ENCODE measurements around the gene GBF1. TPM values are rescaled to one million over a fixed set of nuclear protein-coding genes. Genes with fewer than 3 reads are reported as not detected.

Gene GBF1
- total and polyA plus RNA-seq, 4 experiments from 2014 or later, result 3.1 to 44.7 (median 31.8) TPM

DNA sequence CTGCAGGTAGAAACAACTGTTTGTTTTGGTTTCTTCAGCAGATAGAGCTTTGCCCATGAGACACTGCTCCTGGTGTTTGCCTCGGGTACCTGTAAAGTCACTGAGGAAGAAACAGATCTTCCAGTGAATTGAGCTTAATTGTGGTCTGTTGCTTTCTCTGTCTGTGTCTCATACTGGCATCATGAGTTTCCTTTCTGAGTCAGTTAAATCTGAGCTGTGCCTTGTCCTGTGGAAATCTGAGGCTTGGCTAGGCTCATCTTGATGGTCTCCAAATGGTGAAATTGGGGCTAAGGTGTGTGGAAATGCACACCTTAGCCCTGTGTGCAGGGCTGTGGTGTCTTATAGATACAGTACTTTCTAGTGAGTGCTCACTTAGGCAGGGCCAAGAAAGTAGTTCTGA is 67.4 kb downstream of the GBF1 start:
- Mint-ChIP-seq H3K27ac (peak overlapping the region in 3 of 7 donors; percentile 21 to 53 (median 51)), H3K36me3 (peaks cover 10 to 12% of the 10 kb centered on the region in 2 donors), H3K4me3 (no peak overlapping the region), H3K9me3 (peaks cover 0 to 5% (median 0%) of the 10 kb centered on the region in 8 donors), H3K4me1 (peaks cover 30 to 45% (median 34%) of the 10 kb centered on the region in 4 donors), H3K27me3 (no peaks in the 10 kb centered on the region)
- ChIA-PET CTCF (ENCODE audit: partially characterized antibody) (interaction anchor here (1.3 to 3.5 kb wide), 3 partner anchors 39 to 138 kb away, joined by 3 to 17 read pairs (median 5); no protein-coding TSS in a partner anchor), POLR2A (ENCODE audit: partially characterized antibody) (no interaction called here)
- Histone ChIP-seq H3K9me3 (ENCODE audit: control insufficient read depth in 1 of 2, low read length in 2 of 2) (no peaks in the 10 kb centered on the region), H3K36me3 (ENCODE audit: insufficient read depth, low read length) (no peaks in the 10 kb centered on the region), H3K27ac (ENCODE audit: low read depth, low read length) (no peak overlapping the region), H3K4me1 (ENCODE audit: insufficient read depth, low read length) (peaks cover 7% of the 10 kb centered on the region), H3K4me3 (ENCODE audit: low read length in 2 of 2) (no peak overlapping the region), H3K27me3 (ENCODE audit: insufficient read depth, low read length) (no peaks in the 10 kb centered on the region)
- no peak for DNase-seq
- intact Hi-C loops (cut with micrococcal nuclease), result no loop called here

DNA sequence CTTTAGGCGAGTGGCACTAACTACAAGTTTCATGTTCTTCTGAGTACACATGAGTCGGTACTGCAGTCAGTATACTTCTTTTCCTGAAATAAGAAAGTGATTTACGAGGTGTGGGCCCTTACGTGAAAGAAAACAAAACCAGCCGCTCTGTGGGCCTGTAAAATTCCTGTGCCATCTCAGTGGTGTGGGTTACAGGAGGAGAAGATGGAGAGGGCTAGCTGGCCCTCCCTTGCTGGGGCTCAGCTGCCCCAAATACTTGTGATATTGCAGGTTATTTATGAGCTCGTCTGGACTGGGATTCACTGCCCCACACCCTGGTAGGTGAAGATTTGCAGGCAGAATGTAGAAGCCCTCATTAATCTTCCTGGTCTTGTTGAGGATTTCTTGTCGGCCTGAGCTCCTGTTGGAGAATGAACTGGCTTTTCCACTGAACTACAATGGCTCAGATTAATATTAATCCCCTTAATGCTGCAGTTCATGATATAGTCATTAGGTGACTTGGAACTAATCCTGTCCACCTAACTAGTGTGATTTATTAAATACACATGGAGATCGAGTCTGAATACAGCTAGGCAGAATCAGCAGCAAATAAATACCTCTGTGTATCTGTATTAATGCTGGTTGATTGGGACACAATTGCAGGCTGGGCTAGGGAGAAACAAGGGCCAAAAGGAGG is 68.0 kb downstream of the GBF1 start:
- Histone ChIP-seq H3K27ac (ENCODE audit: low read depth, low read length) (no peak overlapping the region), H3K9me3 (ENCODE audit: control insufficient read depth in 1 of 2, low read length in 2 of 2) (no peaks in the 10 kb centered on the region), H3K4me3 (ENCODE audit: low read length in 2 of 2) (no peak overlapping the region), H3K4me1 (ENCODE audit: insufficient read depth, low read length) (peaks cover 7% of the 10 kb centered on the region), H3K36me3 (ENCODE audit: insufficient read depth, low read length) (no peaks in the 10 kb centered on the region), H3K27me3 (ENCODE audit: insufficient read depth, low read length) (no peaks in the 10 kb centered on the region)
- intact Hi-C loops (cut with micrococcal nuclease), result no loop called here
- no peak overlapping the region for H3K4me3 Mint-ChIP-seq
- H3K4me1 Mint-ChIP-seq, result peaks cover 30 to 45% (median 34%) of the 10 kb centered on the region in 4 donors
- ChIA-PET POLR2A (ENCODE audit: partially characterized antibody) (no interaction called here), CTCF (ENCODE audit: partially characterized antibody) (interaction anchor here (1.3 to 3.5 kb wide), 3 partner anchors 38 to 139 kb away, joined by 3 to 17 read pairs (median 5); no protein-coding TSS in a partner anchor)
- DNase-seq, result no peak
- peaks cover 0 to 2% (median 0%) of the 10 kb centered on the region in 8 donors for H3K9me3 Mint-ChIP-seq
- peak overlapping the region in 1 of 7 donors; percentile 36 for H3K27ac Mint-ChIP-seq
- peaks cover 4 to 10% of the 10 kb centered on the region in 2 donors for H3K36me3 Mint-ChIP-seq
- no peaks in the 10 kb centered on the region for H3K27me3 Mint-ChIP-seq

DNA sequence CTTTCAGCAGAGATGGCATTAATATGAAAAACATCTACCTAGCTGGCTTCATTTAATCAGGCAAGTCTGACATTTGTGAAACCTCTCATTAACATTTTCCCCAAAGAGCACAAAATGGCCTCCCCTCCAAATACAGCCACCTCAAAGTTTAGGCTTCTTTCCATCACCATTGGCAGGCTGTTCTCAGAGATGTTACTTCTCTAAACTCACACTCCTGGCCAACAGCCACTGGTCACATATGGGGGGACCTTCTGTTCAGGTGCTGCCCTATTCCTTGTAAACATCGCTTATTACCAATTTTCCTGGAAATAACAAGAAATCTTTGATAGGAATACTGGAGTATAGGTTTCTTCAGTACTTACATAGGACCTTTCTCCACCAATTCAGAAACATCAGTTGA is 69.5 kb downstream of the GBF1 start:
- Histone ChIP-seq H3K9me3 (ENCODE audit: control insufficient read depth in 1 of 2, low read length in 2 of 2) (no peaks in the 10 kb centered on the region), H3K36me3 (ENCODE audit: insufficient read depth, low read length) (no peaks in the 10 kb centered on the region), H3K27ac (ENCODE audit: low read depth, low read length) (no peak overlapping the region), H3K4me1 (ENCODE audit: insufficient read depth, low read length) (peaks cover 7% of the 10 kb centered on the region), H3K4me3 (ENCODE audit: low read length in 2 of 2) (no peak overlapping the region), H3K27me3 (ENCODE audit: insufficient read depth, low read length) (no peaks in the 10 kb centered on the region)
- peaks cover 0 to 2% (median 0%) of the 10 kb centered on the region in 8 donors for H3K9me3 Mint-ChIP-seq
- H3K27ac Mint-ChIP-seq, result peak overlapping the region in 2 of 7 donors; percentile 5 to 65
- H3K36me3 Mint-ChIP-seq, result peaks cover 4 to 10% of the 10 kb centered on the region in 2 donors
- CTCF ChIA-PET (ENCODE audit: partially characterized antibody), result interaction anchor here (3.5 kb wide), 1 partner anchor 37 kb away, joined by 17 read pairs; no protein-coding TSS in a partner anchor
- H3K27me3 Mint-ChIP-seq, result no peaks in the 10 kb centered on the region
- peaks cover 24 to 39% (median 27%) of the 10 kb centered on the region in 4 donors for H3K4me1 Mint-ChIP-seq
- POLR2A ChIA-PET (ENCODE audit: partially characterized antibody), result interaction anchor here (0.6 kb wide), 1 partner anchor 1035 kb away, joined by 3 read pairs; no protein-coding TSS in a partner anchor
- H3K4me3 Mint-ChIP-seq, result no peak overlapping the region
- DNase-seq, result no peak
- intact Hi-C loops (cut with micrococcal nuclease), result no loop called here

DNA sequence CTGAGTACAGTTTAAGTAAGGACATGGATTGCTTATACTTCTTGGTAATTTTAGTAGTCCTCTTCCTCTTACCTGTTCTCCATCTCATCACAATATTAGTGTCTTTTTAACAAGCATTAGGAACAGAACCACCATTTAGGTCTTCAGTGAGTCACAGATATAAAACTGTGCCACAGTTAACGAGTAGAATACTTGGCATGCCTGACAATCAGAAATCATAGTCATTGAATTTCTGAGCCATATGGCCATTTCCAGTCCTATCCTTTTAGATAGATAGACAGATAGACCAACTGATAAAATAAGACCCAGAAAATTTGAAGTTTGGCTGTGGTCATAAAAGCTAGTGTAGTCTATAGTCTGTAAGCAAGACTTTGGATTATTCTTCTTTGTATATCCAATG is 71.1 kb downstream of the GBF1 start:
- Mint-ChIP-seq H3K36me3 (peaks cover 7 to 14% of the 10 kb centered on the region in 2 donors), H3K4me1 (peaks cover 17 to 34% (median 20%) of the 10 kb centered on the region in 4 donors), H3K4me3 (no peak overlapping the region), H3K9me3 (peaks cover 0 to 2% (median 0%) of the 10 kb centered on the region in 8 donors), H3K27me3 (no peaks in the 10 kb centered on the region), H3K27ac (no peak overlapping the region)
- H3K4me1 ChIP-seq (ENCODE audit: insufficient read depth, low read length), result no peaks in the 10 kb centered on the region
- H3K27me3 ChIP-seq (ENCODE audit: insufficient read depth, low read length), result no peaks in the 10 kb centered on the region
- H3K9me3 ChIP-seq (ENCODE audit: control insufficient read depth in 1 of 2, low read length in 2 of 2), result no peaks in the 10 kb centered on the region
- CTCF ChIA-PET (ENCODE audit: partially characterized antibody), result interaction anchor here (0.8 kb wide), 1 partner anchor 50 kb away, joined by 3 read pairs; no protein-coding TSS in a partner anchor
- intact Hi-C loops (cut with micrococcal nuclease), result no loop called here
- H3K27ac ChIP-seq (ENCODE audit: low read depth, low read length), result no peak overlapping the region
- peaks cover 3% of the 10 kb centered on the region for H3K36me3 ChIP-seq (ENCODE audit: insufficient read depth, low read length)
- POLR2A ChIA-PET (ENCODE audit: partially characterized antibody), result no interaction called here
- no peak for DNase-seq
- H3K4me3 ChIP-seq (ENCODE audit: low read length in 2 of 2), result no peak overlapping the region

DNA sequence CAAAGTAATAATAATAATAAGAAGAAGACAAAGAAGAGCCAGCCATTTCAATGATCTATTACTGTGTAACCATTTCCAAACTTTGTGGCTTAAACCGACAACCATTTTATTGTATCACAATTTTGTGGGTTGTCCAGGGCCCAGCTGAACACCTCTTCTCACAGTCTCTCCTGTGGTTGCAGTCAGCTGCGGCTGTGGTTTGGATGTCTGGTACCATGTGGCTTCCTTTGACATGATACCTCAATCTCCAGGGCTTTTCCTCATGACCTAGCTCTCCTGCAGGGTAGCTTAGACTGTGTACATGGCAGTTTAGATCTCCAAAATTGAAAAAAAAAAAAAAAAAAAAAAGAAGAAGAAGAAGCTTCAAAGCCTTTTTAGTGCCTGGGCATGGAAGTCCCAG is 77.6 kb downstream of the GBF1 start:
- H3K27ac Mint-ChIP-seq, result peak overlapping the region in 5 of 7 donors; percentile 15 to 65 (median 61)
- intact Hi-C loops (cut with micrococcal nuclease), result no loop called here
- no peaks in the 10 kb centered on the region for H3K27me3 Mint-ChIP-seq
- H3K9me3 Mint-ChIP-seq, result no peaks in the 10 kb centered on the region
- ChIA-PET CTCF (ENCODE audit: partially characterized antibody) (interaction anchor here (1.2 to 2.2 kb wide), 3 partner anchors 27 to 93 kb away, joined by 5 to 16 read pairs (median 5); no protein-coding TSS in a partner anchor), POLR2A (ENCODE audit: partially characterized antibody) (no interaction called here)
- DNase-seq, result peak; percentile 31 to 73 (median 46)
- Histone ChIP-seq H3K27me3 (ENCODE audit: insufficient read depth, low read length) (no peaks in the 10 kb centered on the region), H3K9me3 (ENCODE audit: control insufficient read depth in 1 of 2, low read length in 2 of 2) (no peaks in the 10 kb centered on the region), H3K4me3 (ENCODE audit: low read length in 2 of 2) (no peak overlapping the region), H3K4me1 (ENCODE audit: insufficient read depth, low read length) (peaks cover 18% of the 10 kb centered on the region), H3K36me3 (ENCODE audit: insufficient read depth, low read length) (peaks cover 3% of the 10 kb centered on the region), H3K27ac (ENCODE audit: low read depth, low read length) (no peak overlapping the region)
- peaks cover 3 to 21% of the 10 kb centered on the region in 2 donors for H3K36me3 Mint-ChIP-seq
- H3K4me3 Mint-ChIP-seq, result peak overlapping the region in 3 of 8 donors; percentile 12 to 52 (median 23)
- peaks cover 23 to 53% (median 32%) of the 10 kb centered on the region in 4 donors for H3K4me1 Mint-ChIP-seq

DNA sequence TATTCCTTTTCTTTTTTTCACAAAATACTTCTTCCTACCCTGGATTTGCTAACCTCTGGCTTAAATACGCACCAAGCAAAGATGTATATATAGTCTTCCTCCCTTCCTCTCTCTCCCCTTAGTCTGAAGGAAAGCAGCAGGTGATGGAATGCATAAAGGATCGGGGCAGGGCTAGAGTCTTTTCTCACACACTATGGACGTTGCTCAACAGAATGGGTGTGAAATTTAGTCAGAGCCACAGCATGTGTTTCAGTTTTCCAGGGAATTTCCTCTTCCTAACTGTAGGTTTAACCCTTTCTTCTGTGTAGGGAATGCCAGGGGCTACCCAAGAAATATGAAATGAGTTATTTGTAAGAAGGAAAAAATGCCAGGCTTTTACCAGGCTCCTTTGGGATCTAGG is 78.7 kb downstream of the GBF1 start:
- Mint-ChIP-seq H3K9me3 (no peaks in the 10 kb centered on the region), H3K27me3 (no peaks in the 10 kb centered on the region), H3K27ac (no peak overlapping the region), H3K4me1 (peaks cover 26 to 53% (median 34%) of the 10 kb centered on the region in 4 donors), H3K4me3 (no peak overlapping the region), H3K36me3 (peaks cover 3 to 22% of the 10 kb centered on the region in 2 donors)
- POLR2A ChIA-PET (ENCODE audit: partially characterized antibody), result no interaction called here
- intact Hi-C loops (cut with micrococcal nuclease), result no loop called here
- no peaks in the 10 kb centered on the region for H3K9me3 ChIP-seq (ENCODE audit: control insufficient read depth in 1 of 2, low read length in 2 of 2)
- CTCF ChIA-PET (ENCODE audit: partially characterized antibody), result interaction anchor here (2.2 kb wide), 1 partner anchor 28 kb away, joined by 16 read pairs; no protein-coding TSS in a partner anchor
- no peaks in the 10 kb centered on the region for H3K27me3 ChIP-seq (ENCODE audit: insufficient read depth, low read length)
- no peak overlapping the region for H3K4me3 ChIP-seq (ENCODE audit: low read length in 2 of 2)
- H3K36me3 ChIP-seq (ENCODE audit: insufficient read depth, low read length), result peaks cover 3% of the 10 kb centered on the region
- no peak overlapping the region for H3K27ac ChIP-seq (ENCODE audit: low read depth, low read length)
- DNase-seq, result no peak
- H3K4me1 ChIP-seq (ENCODE audit: insufficient read depth, low read length), result peaks cover 18% of the 10 kb centered on the region

DNA sequence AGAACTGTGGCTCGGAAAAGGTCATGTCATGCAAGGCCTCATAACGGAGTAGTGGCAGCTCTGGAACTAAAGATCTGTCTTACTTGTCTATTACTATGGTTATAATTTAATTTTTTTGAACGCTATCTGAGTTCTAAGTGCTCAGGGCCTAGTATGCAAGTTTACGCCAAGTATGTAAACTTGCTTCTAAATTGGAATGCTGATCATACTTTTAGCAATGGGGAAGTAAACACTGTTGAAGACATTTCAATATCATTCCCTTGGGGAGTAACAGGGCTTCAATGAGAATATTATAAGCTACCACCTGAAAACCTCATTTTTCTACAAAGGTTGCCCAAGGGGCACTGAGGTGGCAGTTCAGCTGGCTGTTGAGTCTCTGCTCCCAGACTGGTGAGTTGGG is 80.7 kb downstream of the GBF1 start:
- peaks cover 20 to 41% (median 30%) of the 10 kb centered on the region in 4 donors for H3K4me1 Mint-ChIP-seq
- no peak for DNase-seq
- Histone ChIP-seq H3K36me3 (ENCODE audit: insufficient read depth, low read length) (no peaks in the 10 kb centered on the region), H3K27ac (ENCODE audit: low read depth, low read length) (no peak overlapping the region), H3K4me3 (ENCODE audit: low read length in 2 of 2) (no peak overlapping the region), H3K4me1 (ENCODE audit: insufficient read depth, low read length) (peaks cover 18% of the 10 kb centered on the region), H3K27me3 (ENCODE audit: insufficient read depth, low read length) (no peaks in the 10 kb centered on the region), H3K9me3 (ENCODE audit: control insufficient read depth in 1 of 2, low read length in 2 of 2) (no peaks in the 10 kb centered on the region)
- H3K4me3 Mint-ChIP-seq, result no peak overlapping the region
- no peak overlapping the region for H3K27ac Mint-ChIP-seq
- peaks cover 0 to 22% of the 10 kb centered on the region in 2 donors for H3K36me3 Mint-ChIP-seq
- ChIA-PET POLR2A (ENCODE audit: partially characterized antibody) (no interaction called here), CTCF (ENCODE audit: partially characterized antibody) (interaction anchor here (0.7 to 4.9 kb wide), 3 partner anchors 10 to 95 kb away, joined by 3 to 21 read pairs (median 3); no protein-coding TSS in a partner anchor)
- intact Hi-C loops (cut with micrococcal nuclease), result no loop called here
- no peaks in the 10 kb centered on the region for H3K9me3 Mint-ChIP-seq
- no peaks in the 10 kb centered on the region for H3K27me3 Mint-ChIP-seq
